SK-N-SH (cell line): ENCODE measurements around the gene VRK2. TPM values are rescaled to one million over a fixed set of nuclear protein-coding genes. Genes with fewer than 3 reads are reported as not detected.

Experiments
- CTCF ChIA-PET: fragments of 300-600, 350-600 bp; formaldehyde crosslinking; extraction: SDS; loops from one replicate; lab custom pipeline; 2021; lab: Yijun Ruan, JAX
- POLR2A ChIA-PET: fragments of 350-600 bp; sonication (Branson Sonifier 250); formaldehyde crosslinking; extraction: SDS; loops from one replicate; lab custom pipeline; 2020; ENCODE audit warnings: antibody characterized with exemption, inconsistent platforms; lab: Yijun Ruan, JAX
- DNase-seq: peaks from one replicate; pipeline ENCODE4 v3.0.0; 2012
- H2AFZ ChIP-seq: fragments of 200-600 bp; sonication (generic); 2 replicates; pipeline ENCODE4 v1.8.1; 2016; ENCODE audit warnings: antibody characterized with exemption, mild to moderate bottlenecking, low read depth
- H3F3A ChIP-seq: fragments of 200-600 bp; sonication (generic); replicated peaks from 2 replicates; pipeline ENCODE3; 2016; ENCODE audit warnings: antibody characterized with exemption, mild to moderate bottlenecking; ENCODE audit not compliant: insufficient read depth
- H3K27ac ChIP-seq, 2 experiments: fragments of 200-500 bp in 1 of 2; fragments of 200-600 bp in 1 of 2; sonication (Bioruptor generic) in 1 of 2; sonication (generic), shearing (Covaris generic) in 1 of 2; 2 replicates each; pipeline versions ENCODE4 v1.5.1 to v1.6.1; 2014 to 2016; ENCODE audit warnings: low read depth in 2 of 2, inconsistent platforms in 1 of 2, low read length in 1 of 2, mild to moderate bottlenecking in 1 of 2, mixed read lengths in 1 of 2
- H3K27me3 ChIP-seq: fragments of 200-600 bp; sonication (generic), shearing (Covaris generic); 2 replicates; pipeline ENCODE4 v1.6.1; 2016; ENCODE audit warnings: mixed run types; ENCODE audit not compliant: insufficient read depth
- H3K36me3 ChIP-seq, 2 experiments: fragments of 200-500 bp in 1 of 2; fragments of 200-600 bp in 1 of 2; sonication (Bioruptor generic) in 1 of 2; sonication (generic) in 1 of 2; replicated peaks in 1 of 2; 2 replicates each; pipeline versions ENCODE3 to v1.5.1; 2014 to 2016; ENCODE audit warnings: low read length in 1 of 2, mild to moderate bottlenecking in 1 of 2; ENCODE audit not compliant: insufficient read depth in 2 of 2, control insufficient read depth in 1 of 2
- H3K4me1 ChIP-seq, 2 experiments: fragments of 200-500 bp in 1 of 2; fragments of 200-600 bp in 1 of 2; sonication (Bioruptor generic) in 1 of 2; sonication (generic), shearing (Covaris generic) in 1 of 2; 2 replicates each; pipeline versions ENCODE4 v1.5.1 to v1.6.1; 2014 to 2016; ENCODE audit warnings: low read depth in 1 of 2, low read length in 1 of 2, mixed run types in 1 of 2; ENCODE audit not compliant: insufficient read depth in 2 of 2, control insufficient read depth in 1 of 2
- H3K4me2 ChIP-seq: fragments of 200-600 bp; sonication (generic), shearing (Covaris generic); 2 replicates; pipeline ENCODE4 v1.6.1; 2017; ENCODE audit warnings: mixed run types
- H3K4me3 ChIP-seq, 2 experiments: fragments of 200-500 bp in 1 of 2; fragments of 200-600 bp in 1 of 2; sonication (Bioruptor generic) in 1 of 2; sonication (generic), shearing (Covaris generic) in 1 of 2; 2 replicates each; pipeline versions ENCODE4 v1.5.1 to v1.8.1; 2014 to 2016; ENCODE audit warnings: low read depth in 2 of 2, inconsistent platforms in 1 of 2, low read length in 1 of 2, mild to moderate bottlenecking in 1 of 2, mixed read lengths in 1 of 2, moderate library complexity in 1 of 2
- H3K79me2 ChIP-seq: fragments of 200-600 bp; sonication (generic); 2 replicates; pipeline ENCODE4 v1.8.1; 2017; ENCODE audit warnings: mild to moderate bottlenecking; ENCODE audit not compliant: insufficient read depth
- H3K9ac ChIP-seq: fragments of 200-600 bp; sonication (generic); 2 replicates; pipeline ENCODE4 v1.6.1; 2017; ENCODE audit warnings: mixed run types
- H3K9me2 ChIP-seq: fragments of 200-600 bp; sonication (generic); 2 replicates; pipeline ENCODE4 v1.6.1; 2017; ENCODE audit warnings: mixed run types
- H3K9me3 ChIP-seq: fragments of 200-600 bp; sonication (generic); 2 replicates; pipeline ENCODE4 v1.6.1; 2017; ENCODE audit warnings: mixed run types, mild to moderate bottlenecking, moderate library complexity
- H4K20me1 ChIP-seq: fragments of 200-600 bp; sonication (generic); 2 replicates; pipeline ENCODE4 v1.6.1; 2017; ENCODE audit warnings: mild to moderate bottlenecking, mixed run types; ENCODE audit not compliant: insufficient read depth
- ELF1 ChIP-seq: IDR thresholded peaks from 2 replicates; pipeline ENCODE4 v1.4.0; 2012
- EZH2phosphoT487 ChIP-seq: fragments of 200-600 bp; sonication (generic); IDR thresholded peaks from 2 replicates; pipeline ENCODE4 v1.6.1; 2017; ENCODE audit warnings: low read depth, mixed run types, mild to moderate bottlenecking, antibody characterized with exemption, moderate library complexity, borderline replicate concordance
- FOXM1 ChIP-seq: IDR thresholded peaks from 2 replicates; pipeline ENCODE4 v1.4.0; 2012; ENCODE audit warnings: low read depth, mild to moderate bottlenecking
- GABPA ChIP-seq: IDR thresholded peaks from 2 replicates; pipeline ENCODE4 v1.4.0; 2012; ENCODE audit warnings: low read depth, mild to moderate bottlenecking
- JUND ChIP-seq: IDR thresholded peaks from 2 replicates; pipeline ENCODE4 v1.4.0; 2012
- POLR2AphosphoS5 ChIP-seq: IDR thresholded peaks from 2 replicates; pipeline ENCODE4 v1.6.1; 2012; ENCODE audit warnings: low read depth, low read length
- RCOR1 ChIP-seq: fragments of 150-350 bp; IDR thresholded peaks from 2 replicates; pipeline ENCODE4 v1.6.1; 2017; ENCODE audit warnings: antibody characterized with exemption, low read length
- RFX5 ChIP-seq: IDR thresholded peaks from 2 replicates; pipeline ENCODE4 v1.6.1; 2012; ENCODE audit warnings: mild to moderate bottlenecking, improper control_type of control experiment, low read length
- RXRA ChIP-seq: IDR thresholded peaks from 2 replicates; pipeline ENCODE4 v1.4.0; 2012; ENCODE audit warnings: low read depth, mild to moderate bottlenecking, borderline replicate concordance
- YY1 ChIP-seq: IDR thresholded peaks from 2 replicates; pipeline ENCODE4 v1.4.0; 2012; ENCODE audit warnings: low read depth, mild to moderate bottlenecking
- WGBS: methylation state at CpG from one replicate; pipeline ENCODE4 v1.1.6; 2017; ENCODE audit warnings: low lambda C conversion rate; 5-methylcytosine and 5-hydroxymethylcytosine counted together
- polyA plus RNA-seq, 3 experiments: library from polyadenylated mRNA; depleted of rRNA; stranded (reverse); fragments of >200 nt; gene quantifications; 2 replicates each; pipeline ENCODE4 v1.2.3, GENCODE V29; 2012
- TF ChIP-seq, protein P1 (sequence below): IDR thresholded peaks from 2 replicates; pipeline ENCODE4 v1.6.1; 2012; ENCODE audit warnings: mild to moderate bottlenecking, low read depth, low read length, moderate library complexity
- TF ChIP-seq, protein P2 (sequence below): fragments of 150-350 bp; IDR thresholded peaks from 2 replicates; pipeline ENCODE4 v1.6.1; 2016; ENCODE audit warnings: mild to moderate bottlenecking, low read depth, low read length
- TF ChIP-seq, protein P3 (sequence below): fragments of 150-350 bp; IDR thresholded peaks from 2 replicates; pipeline ENCODE4 v1.6.1; 2017; ENCODE audit warnings: antibody characterized with exemption, low read length, low read depth, borderline replicate concordance
- TF ChIP-seq, protein P4 (sequence below): fragments of 200-600 bp; sonication (generic); IDR thresholded peaks from 2 replicates; pipeline ENCODE4 v1.6.1; 2017; ENCODE audit warnings: antibody characterized with exemption, mild to moderate bottlenecking, moderate library complexity

Gene VRK2
- polyA plus RNA-seq, 1 of the 3 experiments (the other 2 are of a cell fraction) = not detected

DNA sequence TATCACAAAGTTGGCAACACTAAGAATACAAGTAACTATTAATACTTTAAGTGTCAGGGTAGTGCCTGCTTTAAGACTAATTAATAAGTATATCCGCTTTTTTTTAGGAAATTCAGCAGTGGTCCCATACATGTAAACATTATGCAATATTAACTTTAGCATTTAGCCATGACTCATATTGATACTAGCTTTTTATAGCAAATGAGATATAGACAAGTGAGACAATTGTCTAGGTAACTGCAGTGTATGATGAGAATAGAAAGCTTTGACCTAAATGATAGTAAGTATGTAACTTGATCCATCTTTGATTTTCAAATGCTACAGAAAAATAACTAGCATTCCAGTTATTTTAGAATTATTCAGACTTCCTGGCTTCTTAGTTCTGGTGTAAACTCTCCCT, 27.4 kb upstream of the VRK2 start:
- no peaks in the 10 kb centered on the region for H4K20me1 ChIP-seq
- H3K9me2 ChIP-seq = no peaks in the 10 kb centered on the region
- H2AFZ ChIP-seq = no peak overlapping the region
- peaks cover 0 to 3% of the 10 kb centered on the region in 2 experiments for H3K36me3 ChIP-seq
- POLR2A ChIA-PET = no interaction called here
- no peaks in the 10 kb centered on the region for H3K27me3 ChIP-seq
- no peak overlapping the region for H3K4me2 ChIP-seq
- DNase-seq = no peak
- H3K27ac ChIP-seq = no peak overlapping the region
- TF ChIP-seq POLR2AphosphoS5 (no peak), JUND (no peak), RXRA (no peak), GABPA (no peak), RCOR1 (no peak), RFX5 (no peak), FOXM1 (no peak), EZH2phosphoT487 (no peak), ELF1 (no peak), YY1 (no peak)
- TF ChIP-seq, protein P1, sequence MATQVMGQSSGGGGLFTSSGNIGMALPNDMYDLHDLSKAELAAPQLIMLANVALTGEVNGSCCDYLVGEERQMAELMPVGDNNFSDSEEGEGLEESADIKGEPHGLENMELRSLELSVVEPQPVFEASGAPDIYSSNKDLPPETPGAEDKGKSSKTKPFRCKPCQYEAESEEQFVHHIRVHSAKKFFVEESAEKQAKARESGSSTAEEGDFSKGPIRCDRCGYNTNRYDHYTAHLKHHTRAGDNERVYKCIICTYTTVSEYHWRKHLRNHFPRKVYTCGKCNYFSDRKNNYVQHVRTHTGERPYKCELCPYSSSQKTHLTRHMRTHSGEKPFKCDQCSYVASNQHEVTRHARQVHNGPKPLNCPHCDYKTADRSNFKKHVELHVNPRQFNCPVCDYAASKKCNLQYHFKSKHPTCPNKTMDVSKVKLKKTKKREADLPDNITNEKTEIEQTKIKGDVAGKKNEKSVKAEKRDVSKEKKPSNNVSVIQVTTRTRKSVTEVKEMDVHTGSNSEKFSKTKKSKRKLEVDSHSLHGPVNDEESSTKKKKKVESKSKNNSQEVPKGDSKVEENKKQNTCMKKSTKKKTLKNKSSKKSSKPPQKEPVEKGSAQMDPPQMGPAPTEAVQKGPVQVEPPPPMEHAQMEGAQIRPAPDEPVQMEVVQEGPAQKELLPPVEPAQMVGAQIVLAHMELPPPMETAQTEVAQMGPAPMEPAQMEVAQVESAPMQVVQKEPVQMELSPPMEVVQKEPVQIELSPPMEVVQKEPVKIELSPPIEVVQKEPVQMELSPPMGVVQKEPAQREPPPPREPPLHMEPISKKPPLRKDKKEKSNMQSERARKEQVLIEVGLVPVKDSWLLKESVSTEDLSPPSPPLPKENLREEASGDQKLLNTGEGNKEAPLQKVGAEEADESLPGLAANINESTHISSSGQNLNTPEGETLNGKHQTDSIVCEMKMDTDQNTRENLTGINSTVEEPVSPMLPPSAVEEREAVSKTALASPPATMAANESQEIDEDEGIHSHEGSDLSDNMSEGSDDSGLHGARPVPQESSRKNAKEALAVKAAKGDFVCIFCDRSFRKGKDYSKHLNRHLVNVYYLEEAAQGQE = no peak
- TF ChIP-seq, protein P2, sequence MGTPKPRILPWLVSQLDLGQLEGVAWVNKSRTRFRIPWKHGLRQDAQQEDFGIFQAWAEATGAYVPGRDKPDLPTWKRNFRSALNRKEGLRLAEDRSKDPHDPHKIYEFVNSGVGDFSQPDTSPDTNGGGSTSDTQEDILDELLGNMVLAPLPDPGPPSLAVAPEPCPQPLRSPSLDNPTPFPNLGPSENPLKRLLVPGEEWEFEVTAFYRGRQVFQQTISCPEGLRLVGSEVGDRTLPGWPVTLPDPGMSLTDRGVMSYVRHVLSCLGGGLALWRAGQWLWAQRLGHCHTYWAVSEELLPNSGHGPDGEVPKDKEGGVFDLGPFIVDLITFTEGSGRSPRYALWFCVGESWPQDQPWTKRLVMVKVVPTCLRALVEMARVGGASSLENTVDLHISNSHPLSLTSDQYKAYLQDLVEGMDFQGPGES = no peak
- TF ChIP-seq, protein P3, sequence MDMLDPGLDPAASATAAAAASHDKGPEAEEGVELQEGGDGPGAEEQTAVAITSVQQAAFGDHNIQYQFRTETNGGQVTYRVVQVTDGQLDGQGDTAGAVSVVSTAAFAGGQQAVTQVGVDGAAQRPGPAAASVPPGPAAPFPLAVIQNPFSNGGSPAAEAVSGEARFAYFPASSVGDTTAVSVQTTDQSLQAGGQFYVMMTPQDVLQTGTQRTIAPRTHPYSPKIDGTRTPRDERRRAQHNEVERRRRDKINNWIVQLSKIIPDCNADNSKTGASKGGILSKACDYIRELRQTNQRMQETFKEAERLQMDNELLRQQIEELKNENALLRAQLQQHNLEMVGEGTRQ = no peak
- TF ChIP-seq, protein P4, sequence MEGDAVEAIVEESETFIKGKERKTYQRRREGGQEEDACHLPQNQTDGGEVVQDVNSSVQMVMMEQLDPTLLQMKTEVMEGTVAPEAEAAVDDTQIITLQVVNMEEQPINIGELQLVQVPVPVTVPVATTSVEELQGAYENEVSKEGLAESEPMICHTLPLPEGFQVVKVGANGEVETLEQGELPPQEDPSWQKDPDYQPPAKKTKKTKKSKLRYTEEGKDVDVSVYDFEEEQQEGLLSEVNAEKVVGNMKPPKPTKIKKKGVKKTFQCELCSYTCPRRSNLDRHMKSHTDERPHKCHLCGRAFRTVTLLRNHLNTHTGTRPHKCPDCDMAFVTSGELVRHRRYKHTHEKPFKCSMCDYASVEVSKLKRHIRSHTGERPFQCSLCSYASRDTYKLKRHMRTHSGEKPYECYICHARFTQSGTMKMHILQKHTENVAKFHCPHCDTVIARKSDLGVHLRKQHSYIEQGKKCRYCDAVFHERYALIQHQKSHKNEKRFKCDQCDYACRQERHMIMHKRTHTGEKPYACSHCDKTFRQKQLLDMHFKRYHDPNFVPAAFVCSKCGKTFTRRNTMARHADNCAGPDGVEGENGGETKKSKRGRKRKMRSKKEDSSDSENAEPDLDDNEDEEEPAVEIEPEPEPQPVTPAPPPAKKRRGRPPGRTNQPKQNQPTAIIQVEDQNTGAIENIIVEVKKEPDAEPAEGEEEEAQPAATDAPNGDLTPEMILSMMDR = no peak
- H3K4me3 ChIP-seq = no peak overlapping the region
- no peak overlapping the region for H3K9ac ChIP-seq
- H3K4me1 ChIP-seq = no peaks in the 10 kb centered on the region
- no peaks in the 10 kb centered on the region for H3K79me2 ChIP-seq
- no peaks in the 10 kb centered on the region for H3F3A ChIP-seq
- 0 out of 2 replicates have a peak, but pooled peaks cover 5% of the 10 kb centered on the region for H3K9me3 ChIP-seq
- 57% methylated on average over 1 of the region's 1 CpG for WGBS
- CTCF ChIA-PET = no interaction called here
